Adrenal gland (tissue), 5 donors: ENCODE measurements around the gene ZDHHC14.

Experiments
- CTCF ChIP-seq, 6 experiments: fragments of 450-650 bp in 4 of 6; fragments of 200-600 bp in 2 of 6; sonication (generic) in 1 of 6; IDR thresholded peaks; 1 replicate in 5 of 6; 2 replicates in 1 of 6; pipeline versions ENCODE4 v1.5.1 to v1.8.0; 2016 to 2021; ENCODE audit warnings: antibody characterized with exemption in 6 of 6, mild to moderate bottlenecking in 2 of 6, moderate library complexity in 1 of 6
- POLR2A ChIP-seq, 2 donors: fragments of 450-650 bp; IDR thresholded peaks; one replicate each; pipeline ENCODE4 v1.6.1; 2017; ENCODE audit warnings: antibody characterized with exemption in 2 of 2, mild to moderate bottlenecking in 2 of 2, moderate library complexity in 1 of 2
- donor health status: DM: no; HTN: no; CAD: no.

- TF ChIP-seq CTCF (IDR thresholded peaks at IDR 0.05) (no peak), POLR2A (IDR thresholded peaks at IDR 0.05) (no peak)
Measured at GRCh38 chr6:157685596-157686280, 304.7 kb downstream of the ZDHHC14 start.
